ENCODE measurements around the gene INVS.

DNA sequence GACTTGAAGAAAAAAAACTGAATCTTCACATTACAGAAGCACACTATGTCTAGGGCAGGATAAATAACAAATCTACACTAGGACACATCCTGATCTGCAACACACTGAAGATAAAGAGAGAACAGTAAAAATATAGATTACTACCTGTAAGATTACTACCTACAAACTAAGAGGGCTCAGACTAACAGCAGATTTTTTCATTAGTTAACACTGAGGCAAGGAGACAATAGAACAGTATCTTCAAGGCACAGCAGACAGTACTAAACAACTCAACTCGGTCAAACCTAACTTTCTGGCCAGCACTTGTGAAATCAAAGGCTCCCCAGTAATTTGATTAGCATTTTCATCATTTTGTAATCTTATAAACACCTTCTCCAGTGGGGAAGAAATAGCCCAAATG, 207.2 kb downstream of the INVS start:
- no peak for TF ChIP-seq EZH2 (IDR thresholded peaks at IDR 0.05; ENCODE audit: borderline replicate concordance, low read depth, low read length, severe bottlenecking)
- TF ChIP-seq, protein P1, sequence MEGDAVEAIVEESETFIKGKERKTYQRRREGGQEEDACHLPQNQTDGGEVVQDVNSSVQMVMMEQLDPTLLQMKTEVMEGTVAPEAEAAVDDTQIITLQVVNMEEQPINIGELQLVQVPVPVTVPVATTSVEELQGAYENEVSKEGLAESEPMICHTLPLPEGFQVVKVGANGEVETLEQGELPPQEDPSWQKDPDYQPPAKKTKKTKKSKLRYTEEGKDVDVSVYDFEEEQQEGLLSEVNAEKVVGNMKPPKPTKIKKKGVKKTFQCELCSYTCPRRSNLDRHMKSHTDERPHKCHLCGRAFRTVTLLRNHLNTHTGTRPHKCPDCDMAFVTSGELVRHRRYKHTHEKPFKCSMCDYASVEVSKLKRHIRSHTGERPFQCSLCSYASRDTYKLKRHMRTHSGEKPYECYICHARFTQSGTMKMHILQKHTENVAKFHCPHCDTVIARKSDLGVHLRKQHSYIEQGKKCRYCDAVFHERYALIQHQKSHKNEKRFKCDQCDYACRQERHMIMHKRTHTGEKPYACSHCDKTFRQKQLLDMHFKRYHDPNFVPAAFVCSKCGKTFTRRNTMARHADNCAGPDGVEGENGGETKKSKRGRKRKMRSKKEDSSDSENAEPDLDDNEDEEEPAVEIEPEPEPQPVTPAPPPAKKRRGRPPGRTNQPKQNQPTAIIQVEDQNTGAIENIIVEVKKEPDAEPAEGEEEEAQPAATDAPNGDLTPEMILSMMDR (IDR thresholded peaks at IDR 0.05; ENCODE audit: borderline replicate concordance, extremely low read depth, low read length, poor library complexity, severe bottlenecking) = no peak
